Non-pigmented ciliary epithelial cell (primary cell): ENCODE measurements around the gene PHACTR4.
A peak's percentile ranks its signal among the peaks of the same experiment; 100 is the strongest.
"Not testable (repeated sequence)": the region's sequence is repeated elsewhere in the genome, so short reads cannot be mapped to it uniquely, and the experiment has no call there.

Experiments used
- DNase-seq: peaks from one replicate; pipeline ENCODE4 v3.0.0-alpha.2; 2010; ENCODE audit warnings: low read depth

Gene PHACTR4

GRCh38 chr1:28369371-28370238 is at the start of gene PHACTR4:
TSS of gene PHACTR4 (plus strand) at chr1:28369740. CDS start at chr1:28407448, 37,708 bp downstream.
- DNase-seq, result peak; percentile 74

- DNase-seq, result no peak
Measured at GRCh38 chr1:28322194-28322593, 47.3 kb upstream of the PHACTR4 start.

GRCh38 chr1:28323720-28324119 is 45.8 kb upstream of the PHACTR4 start:
- no peak for DNase-seq

GRCh38 chr1:28326515-28326914 is 43.0 kb upstream of the PHACTR4 start:
- DNase-seq, result no peak

GRCh38 chr1:28326984-28327383 is 42.6 kb upstream of the PHACTR4 start:
- no peak for DNase-seq

GRCh38 chr1:28327431-28327830 is 42.1 kb upstream of the PHACTR4 start:
- DNase-seq, result not testable (repeated sequence)

GRCh38 chr1:28328228-28328648 is 41.3 kb upstream of the PHACTR4 start:
- DNase-seq, result no peak

GRCh38 chr1:28329395-28330153 is 40.0 kb upstream of the PHACTR4 start:
- no peak for DNase-seq

GRCh38 chr1:28338897-28339296 is 30.6 kb upstream of the PHACTR4 start:
- DNase-seq, result no peak

- DNase-seq, result no peak
Measured at GRCh38 chr1:28339551-28339950, 30.0 kb upstream of the PHACTR4 start.

- DNase-seq, result no peak
Measured at GRCh38 chr1:28340221-28340974, 29.1 kb upstream of the PHACTR4 start.

- no peak for DNase-seq
Measured at GRCh38 chr1:28341591-28341990, 27.9 kb upstream of the PHACTR4 start.

- DNase-seq, result peak; percentile 76
Measured at GRCh38 chr1:28343405-28343804, 26.1 kb upstream of the PHACTR4 start.

GRCh38 chr1:28353248-28353810 is 16.2 kb upstream of the PHACTR4 start:
- not testable (repeated sequence) for DNase-seq

GRCh38 chr1:28354121-28354520 is 15.4 kb upstream of the PHACTR4 start:
- no peak for DNase-seq

- no peak for DNase-seq
Measured at GRCh38 chr1:28358716-28359115, 10.8 kb upstream of the PHACTR4 start.

- no peak for DNase-seq
Measured at GRCh38 chr1:28359592-28360239, 9.8 kb upstream of the PHACTR4 start.

GRCh38 chr1:28364888-28365287 is 4.7 kb upstream of the PHACTR4 start:
- DNase-seq, result no peak

GRCh38 chr1:28365864-28366263 is 3.7 kb upstream of the PHACTR4 start:
- DNase-seq, result no peak

GRCh38 chr1:28368608-28369007 is 932 bp upstream of the PHACTR4 start:
- not testable (repeated sequence) for DNase-seq

- no peak for DNase-seq
Measured at GRCh38 chr1:28370239-28371009, 884 bp downstream of the PHACTR4 start.
